GM18498 (cell line): ENCODE results near the gene OR4F6.

Source experiments
- ATAC-seq: cut with Tn5 transposase; IDR thresholded peaks from one replicate; pipeline ENCODE4 v1.9.1; 2021; ENCODE audit warnings: mild to moderate bottlenecking, moderate library complexity; ENCODE audit not compliant: unreplicated experiment

The OR4F6 gene

DNA sequence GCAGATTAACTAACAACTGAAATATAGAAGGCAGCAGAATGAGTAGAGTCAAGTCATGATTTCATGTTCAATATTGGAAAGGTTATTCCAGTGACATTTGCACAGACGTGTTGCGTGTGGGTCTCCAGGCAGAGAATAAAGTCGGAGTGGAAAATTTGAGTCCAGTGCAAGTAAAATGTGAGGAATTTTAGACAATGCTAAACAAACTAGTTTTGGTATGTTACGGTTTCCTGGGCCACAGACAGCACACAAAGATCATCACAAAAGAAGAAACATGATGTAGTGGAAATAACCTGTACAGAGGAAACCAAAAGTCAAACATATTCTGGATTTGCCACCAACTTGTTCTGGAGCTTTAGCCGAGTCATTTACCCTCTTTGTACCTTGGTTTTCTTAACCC, 367 bp downstream of the OR4F6 start:
- no peak for ATAC-seq

DNA sequence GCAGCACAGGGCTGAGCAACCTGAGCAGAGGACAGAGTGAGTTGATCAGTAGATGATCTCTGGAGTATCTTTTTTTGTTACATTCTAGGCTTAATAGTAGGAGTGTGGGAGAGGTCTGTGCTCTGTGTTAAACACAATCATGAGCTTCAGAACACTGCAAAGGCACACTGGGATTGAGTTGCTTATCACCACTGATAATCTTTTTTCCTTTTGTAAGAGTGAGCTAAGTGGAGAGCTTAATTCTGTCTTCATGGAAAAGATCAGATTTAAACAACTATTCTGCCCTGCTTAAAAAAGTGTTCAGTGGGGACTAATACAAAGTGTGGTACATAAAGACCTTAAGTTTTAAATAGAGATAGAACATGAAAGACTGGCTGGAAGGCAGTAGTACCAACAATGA, 1.1 kb downstream of the OR4F6 start:
- ATAC-seq = no peak

DNA sequence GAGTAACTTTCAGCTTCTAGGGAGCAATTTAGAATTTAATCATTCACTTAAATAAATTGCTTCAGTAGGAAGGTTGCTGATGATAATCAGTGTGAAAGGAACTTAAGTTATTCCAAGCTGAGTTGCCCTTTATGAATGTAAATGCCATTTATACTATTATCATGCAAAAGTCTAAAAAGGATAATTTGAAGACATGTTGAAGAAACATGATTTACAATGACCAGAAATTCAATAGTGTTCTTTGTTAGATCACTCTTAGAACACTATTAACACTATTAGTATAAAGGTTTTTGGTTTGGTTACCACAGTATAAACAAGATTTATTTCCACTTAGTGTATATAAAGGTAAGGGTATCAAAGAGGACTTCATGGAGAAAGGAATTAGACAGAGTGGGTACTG, 1.6 kb downstream of the OR4F6 start:
- ATAC-seq = no peak

DNA sequence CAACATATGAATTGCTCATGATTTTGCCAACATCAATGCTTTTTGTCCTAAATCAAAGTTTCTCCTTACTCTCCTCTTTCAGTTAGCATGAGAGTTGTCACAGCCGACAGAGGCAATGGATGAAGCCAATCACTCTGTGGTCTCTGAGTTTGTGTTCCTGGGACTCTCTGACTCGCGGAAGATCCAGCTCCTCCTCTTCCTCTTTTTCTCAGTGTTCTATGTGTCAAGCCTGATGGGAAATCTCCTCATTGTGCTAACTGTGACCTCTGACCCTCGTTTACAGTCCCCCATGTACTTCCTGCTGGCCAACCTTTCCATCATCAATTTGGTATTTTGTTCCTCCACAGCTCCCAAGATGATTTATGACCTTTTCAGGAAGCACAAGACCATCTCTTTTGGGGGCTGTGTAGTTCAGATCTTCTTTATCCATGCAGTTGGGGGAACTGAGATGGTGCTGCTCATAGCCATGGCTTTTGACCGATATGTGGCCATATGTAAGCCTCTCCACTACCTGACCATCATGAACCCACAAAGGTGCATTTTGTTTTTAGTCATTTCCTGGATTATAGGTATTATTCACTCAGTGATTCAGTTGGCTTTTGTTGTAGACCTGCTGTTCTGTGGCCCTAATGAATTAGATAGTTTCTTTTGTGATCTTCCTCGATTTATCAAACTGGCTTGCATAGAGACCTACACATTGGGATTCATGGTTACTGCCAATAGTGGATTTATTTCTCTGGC, 2.5 kb downstream of the OR4F6 start:
- ATAC-seq = no peak

DNA sequence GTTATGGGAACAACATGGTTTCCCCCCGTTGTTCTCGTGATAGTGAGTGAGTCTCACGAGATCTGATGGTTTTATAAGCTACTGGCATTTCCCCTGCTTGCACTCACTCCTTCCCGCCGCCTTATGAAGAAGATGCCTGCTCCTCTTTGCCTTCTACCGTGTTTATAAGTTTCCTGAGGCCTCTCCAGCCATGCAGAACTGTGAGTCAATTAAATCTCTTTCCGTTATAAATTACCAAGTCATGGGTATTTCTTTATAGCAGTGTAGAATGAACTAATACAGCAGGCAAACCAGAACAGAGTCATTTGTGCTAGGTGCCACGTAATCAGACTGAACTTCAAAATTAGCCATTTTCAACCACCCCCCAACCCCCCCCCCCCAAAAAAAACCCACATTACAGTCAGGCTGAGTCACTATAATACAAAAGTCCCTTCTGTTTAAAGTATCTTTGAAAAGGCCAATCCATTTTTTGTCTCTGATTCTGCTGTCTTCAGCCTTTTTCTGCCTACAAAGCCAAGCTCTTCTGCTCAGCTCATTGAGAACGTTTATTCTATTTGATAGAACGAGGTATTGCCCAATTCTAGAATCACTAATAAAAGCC, 4.1 kb downstream of the OR4F6 start:
- no peak for ATAC-seq

DNA sequence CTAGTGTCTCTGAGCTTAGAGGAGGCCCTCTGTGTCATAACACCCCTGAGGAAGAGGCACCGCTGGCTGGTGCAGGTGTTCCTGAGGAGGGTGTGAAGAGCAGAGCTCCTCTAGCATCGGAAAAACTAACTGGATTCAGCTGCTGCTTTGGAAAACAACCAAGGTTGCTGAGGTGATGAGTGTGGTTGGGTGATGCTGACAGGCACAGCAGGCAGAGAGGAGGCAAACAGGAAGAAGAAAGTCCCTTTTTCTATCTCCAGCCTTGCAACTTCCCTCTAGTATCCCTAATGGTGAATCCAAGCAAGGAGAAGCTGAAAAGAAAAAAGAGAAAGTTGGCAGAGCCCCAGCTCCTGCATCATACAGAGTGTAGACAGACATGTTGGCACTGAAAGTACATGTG, 4.9 kb downstream of the OR4F6 start:
- no peak for ATAC-seq

DNA sequence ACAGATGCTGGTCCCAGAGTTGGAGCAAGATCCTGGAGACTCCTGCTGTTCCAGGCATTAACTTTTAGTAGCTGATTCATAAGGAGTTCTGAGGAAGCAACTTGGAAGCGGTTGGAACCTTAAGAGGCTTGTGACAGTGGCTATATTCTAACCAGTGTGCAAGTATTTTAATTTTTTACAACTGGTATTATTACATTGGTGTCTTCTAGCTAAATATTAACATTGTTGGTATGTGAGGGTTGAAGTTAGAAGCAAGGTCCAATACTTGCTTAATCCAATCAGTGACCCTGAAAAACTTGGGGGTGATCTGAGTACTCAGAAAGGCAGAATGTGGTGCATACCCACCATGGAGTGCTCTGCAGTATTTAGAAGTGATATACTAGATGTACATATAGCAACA, 7.1 kb downstream of the OR4F6 start:
- no peak for ATAC-seq

DNA sequence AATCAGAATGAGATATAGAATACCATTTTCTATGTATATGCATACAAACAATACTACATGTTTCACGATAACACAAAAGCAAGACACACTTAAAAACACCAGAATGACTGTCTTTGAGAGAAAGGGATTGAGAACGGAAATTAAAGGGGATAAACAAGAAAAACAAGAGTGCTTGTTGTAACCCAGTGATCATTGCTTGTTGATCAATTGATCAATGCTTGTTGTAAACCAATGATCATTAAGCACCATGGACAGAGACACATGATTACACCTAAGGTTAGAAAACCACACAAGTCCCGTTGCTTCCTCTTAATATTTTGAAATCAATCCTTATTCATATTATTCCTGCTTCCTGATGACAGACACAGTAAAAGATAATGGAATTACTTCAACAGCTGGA, 7.6 kb downstream of the OR4F6 start:
- ATAC-seq = no peak

DNA sequence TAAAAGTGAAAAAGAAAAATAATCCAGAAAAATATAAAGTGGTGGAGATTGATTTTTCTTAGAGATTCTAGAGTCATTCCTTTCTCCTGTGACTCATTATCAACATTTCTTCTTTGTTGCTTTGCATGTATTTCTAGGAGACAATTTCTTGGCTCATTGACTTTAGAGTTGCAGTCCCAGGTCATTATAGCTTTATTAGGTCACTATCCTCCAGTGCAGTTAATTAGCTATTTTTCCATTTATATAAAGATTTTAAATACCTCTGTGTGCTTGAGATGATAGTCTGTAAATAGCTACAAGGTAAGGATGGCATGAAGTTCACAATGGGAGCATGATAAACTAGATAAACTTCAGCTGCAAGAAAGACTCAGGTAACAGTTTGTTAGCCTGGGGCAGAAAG, 8.6 kb downstream of the OR4F6 start, which contains the start of gene OR4F15:
Gene OR4F15 (plus strand): TSS at position 301 of the 400 bp plus-strand sequence. CDS start 5,985 bp downstream, outside the sequence.
- ATAC-seq = no peak

DNA sequence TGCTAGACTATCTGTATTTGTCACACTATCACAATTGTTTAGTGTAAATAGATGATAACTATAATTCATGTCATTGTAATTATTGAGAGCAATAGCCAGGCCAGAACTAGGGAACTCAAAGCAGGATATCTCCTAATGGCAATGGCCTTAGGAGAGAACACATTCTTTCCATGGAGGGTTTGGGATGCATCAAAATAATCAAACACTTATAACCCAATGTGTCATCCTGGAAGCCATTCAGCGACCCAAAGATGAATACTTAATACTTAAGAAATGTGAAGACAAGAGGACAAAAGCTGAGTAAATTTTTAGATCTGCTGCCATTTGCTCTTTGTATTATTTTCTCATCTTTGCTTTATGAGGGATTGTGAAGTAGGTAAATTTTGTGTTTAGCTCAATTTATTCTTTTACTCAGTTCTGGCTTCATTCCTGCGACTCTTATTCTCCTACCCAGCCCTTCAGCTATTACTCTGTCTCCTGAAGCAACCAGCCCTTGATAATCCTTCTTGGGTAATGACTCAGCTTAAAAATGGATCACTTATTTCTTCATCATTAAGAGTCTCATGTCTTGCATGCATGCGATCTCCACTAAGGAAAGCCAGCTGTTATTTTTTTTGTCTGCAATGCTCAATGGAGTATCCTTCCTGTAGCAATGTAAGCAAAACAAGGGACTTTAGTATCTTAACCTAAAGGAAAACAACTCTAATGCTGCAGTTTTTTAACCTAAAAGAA, 10.7 kb downstream of the OR4F6 start:
- ATAC-seq = no peak

DNA sequence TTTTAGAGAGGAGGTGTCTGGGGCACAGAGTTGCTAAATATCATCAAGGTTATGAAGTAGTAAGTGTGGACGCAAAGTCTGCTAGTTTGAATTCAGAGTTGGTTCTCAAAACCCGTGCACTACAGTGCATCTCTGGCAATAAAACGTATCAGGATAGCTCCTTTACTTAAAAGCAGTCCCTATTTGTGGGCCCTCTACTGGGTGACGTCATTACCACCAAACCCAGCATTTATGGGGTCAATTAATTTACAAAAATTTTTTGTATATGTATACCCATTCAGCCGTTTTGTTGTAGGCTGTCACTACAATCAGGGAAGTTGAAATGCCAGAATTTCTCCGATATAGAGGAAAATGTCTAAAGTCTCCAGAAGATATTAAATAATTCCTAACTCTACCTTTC, 17.5 kb downstream of the OR4F6 start:
- no peak for ATAC-seq

DNA sequence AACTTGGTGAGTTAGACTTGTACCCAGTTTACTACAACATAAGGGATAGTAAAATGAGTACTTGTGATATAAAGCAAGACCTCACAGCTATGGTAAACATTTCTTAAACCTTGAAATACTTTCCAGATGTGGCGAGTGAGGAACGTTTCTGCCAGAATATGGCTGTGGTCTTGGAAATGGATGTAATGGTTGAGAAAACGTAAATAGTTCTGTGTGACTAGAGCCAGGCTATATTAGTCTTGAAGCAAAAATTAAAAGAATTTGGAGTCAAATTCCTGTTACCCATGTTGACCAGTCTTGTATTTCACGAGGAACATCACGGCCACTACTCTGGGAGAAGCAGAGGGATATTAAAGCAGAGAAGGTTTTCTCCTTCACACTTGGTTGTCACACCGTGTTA, 23.9 kb downstream of the OR4F6 start:
- ATAC-seq = no peak

DNA sequence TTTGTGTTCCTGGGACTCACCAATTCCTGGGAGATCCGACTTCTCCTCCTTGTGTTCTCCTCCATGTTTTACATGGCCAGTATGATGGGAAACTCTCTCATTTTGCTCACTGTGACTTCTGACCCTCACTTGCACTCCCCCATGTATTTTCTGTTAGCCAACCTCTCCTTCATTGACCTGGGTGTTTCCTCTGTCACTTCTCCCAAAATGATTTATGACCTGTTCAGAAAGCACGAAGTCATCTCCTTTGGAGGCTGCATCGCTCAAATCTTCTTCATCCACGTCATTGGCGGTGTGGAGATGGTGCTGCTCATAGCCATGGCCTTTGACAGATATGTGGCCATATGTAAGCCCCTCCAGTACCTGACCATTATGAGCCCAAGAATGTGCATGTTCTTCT, 25.5 kb downstream of the OR4F6 start:
- no peak for ATAC-seq

DNA sequence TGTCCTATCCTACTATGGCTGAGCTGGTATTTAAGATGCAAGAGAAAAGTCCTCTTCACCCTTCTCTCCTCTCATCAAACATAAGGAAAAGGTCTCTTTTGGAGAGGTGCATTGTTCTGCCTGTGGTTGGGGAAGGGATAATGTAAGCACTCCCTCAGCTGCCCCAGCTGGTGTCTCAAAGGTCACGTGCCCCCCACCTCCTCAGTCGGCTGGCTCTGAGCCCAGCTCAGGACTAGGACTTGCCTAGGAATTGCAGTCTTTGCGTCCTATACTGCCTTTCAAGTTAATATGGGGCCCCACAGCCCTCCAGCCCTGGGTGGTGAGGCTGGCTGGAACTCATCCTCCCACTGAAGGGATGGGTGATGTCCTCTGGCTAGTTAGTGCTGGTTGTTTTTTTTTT, 38.3 kb downstream of the OR4F6 start:
- ATAC-seq = no peak

DNA sequence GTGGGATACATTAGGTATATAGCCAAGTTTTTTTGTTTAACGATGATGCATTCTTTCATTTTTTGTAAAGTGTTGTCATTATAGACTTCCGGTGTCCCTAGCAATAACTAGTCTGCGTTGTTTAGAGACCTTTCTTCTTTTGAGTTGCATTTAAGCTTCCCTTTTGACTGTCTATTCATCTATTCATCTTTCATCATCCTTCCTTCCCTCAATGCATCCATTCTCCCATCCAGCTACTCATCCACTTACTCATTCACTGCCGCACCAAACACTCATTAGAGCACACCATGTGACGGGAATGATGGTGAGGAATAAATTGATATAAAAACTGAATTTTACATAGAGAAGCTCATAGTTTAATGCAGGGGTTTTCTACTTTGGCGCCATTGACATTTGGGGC, 41.6 kb downstream of the OR4F6 start:
- ATAC-seq = no peak

DNA sequence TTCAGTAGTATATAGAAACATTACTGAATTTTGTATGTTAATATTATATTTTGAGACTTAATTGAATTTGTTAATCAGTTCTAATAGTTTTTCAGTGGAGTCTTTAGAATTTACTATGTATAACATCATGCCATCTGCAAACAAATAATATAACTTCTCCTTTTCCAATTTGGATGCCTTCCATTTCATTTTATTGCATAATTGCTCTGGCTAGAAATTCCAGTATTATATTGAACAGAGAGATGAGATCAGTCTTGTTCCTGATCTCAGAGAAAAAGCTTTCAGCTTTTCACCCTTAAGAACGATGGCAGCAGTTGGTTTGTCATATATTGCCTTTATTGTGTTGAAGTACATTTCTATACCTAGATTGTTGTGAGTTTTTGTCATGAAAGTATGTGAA, 49.0 kb downstream of the OR4F6 start:
- no peak for ATAC-seq
